ENCODE measurements around the gene RARRES2. TPM values are rescaled to one million over a fixed set of nuclear protein-coding genes. Genes with fewer than 3 reads are reported as not detected.

RARRES2 gene
- total RNA-seq, 1 donor from 2014 or later, result 144 TPM

DNA sequence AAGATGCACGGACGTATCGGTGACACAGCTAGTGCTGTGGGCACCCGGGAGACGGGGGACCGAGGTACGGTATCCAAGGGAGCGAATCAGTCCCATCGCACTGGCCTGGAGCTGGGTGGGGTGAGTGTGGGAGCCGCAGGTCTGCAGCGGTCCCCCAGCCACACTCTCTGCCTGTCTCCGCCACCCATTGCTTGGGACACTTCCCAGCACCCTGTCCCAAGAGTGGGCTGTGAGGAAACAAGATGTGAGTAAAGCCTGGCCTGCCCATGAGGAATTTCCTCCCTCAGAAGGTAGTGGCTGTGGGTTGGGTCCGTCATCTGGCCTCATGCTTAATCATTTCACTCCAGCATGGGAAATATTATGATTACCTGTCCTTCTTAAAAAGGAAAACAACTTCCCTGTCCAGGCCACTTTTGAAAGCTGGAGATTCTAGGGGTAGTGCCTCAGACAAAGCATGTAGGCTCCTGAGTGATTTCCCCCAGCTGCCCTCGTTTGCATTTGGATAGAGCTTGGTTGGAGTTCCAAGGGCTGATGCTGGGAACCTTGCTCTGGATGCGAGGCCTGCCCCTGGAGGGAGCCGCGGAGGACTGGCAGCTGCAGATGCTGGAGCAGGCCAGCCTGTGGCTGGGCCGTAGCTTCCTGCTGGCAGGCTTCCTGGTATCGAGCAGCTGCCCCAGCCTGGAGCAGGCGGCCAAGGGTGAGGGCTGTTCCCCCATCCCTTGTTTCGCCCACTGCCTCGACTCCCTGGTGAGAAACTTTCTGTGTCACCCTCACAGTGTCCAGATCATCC lies 11.9 kb downstream of the RARRES2 start:
- TF ChIP-seq, protein P1, sequence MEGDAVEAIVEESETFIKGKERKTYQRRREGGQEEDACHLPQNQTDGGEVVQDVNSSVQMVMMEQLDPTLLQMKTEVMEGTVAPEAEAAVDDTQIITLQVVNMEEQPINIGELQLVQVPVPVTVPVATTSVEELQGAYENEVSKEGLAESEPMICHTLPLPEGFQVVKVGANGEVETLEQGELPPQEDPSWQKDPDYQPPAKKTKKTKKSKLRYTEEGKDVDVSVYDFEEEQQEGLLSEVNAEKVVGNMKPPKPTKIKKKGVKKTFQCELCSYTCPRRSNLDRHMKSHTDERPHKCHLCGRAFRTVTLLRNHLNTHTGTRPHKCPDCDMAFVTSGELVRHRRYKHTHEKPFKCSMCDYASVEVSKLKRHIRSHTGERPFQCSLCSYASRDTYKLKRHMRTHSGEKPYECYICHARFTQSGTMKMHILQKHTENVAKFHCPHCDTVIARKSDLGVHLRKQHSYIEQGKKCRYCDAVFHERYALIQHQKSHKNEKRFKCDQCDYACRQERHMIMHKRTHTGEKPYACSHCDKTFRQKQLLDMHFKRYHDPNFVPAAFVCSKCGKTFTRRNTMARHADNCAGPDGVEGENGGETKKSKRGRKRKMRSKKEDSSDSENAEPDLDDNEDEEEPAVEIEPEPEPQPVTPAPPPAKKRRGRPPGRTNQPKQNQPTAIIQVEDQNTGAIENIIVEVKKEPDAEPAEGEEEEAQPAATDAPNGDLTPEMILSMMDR (IDR thresholded peaks at IDR 0.05), result no peak
- Histone ChIP-seq H3K4me3 (no peak overlapping the region), H3K27me3 (no peaks in the 10 kb centered on the region), H3K36me3 (no peaks in the 10 kb centered on the region), H3K4me1 (no peaks in the 10 kb centered on the region), H3K27ac (no peak overlapping the region), H3K9me3 (no peaks in the 10 kb centered on the region)
- no peak for DNase-seq (ENCODE audit: low spot score in 2 of 2)
- intact Hi-C loops (cut with DNase I), result no loop called here

DNA sequence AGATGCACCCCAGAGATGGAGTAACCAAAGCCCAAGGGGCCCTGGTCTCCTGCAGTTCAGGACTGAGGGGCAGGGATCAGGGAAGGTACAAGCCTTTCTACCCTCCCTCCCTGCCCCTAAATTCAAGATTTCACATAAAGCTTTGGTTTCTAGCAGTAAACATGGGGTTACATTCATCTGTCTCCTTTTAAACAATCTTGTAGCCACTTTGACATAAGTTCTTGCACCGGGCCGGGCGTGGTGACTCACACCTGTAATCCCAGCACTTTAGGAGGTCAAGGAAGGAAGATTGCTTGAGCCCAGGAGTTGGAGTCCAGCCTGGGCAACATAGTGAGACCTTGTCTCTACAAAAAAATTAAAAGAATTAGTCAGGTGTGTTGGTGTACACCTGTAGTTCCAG lies 14.1 kb downstream of the RARRES2 start:
- intact Hi-C loops (cut with DNase I), result no loop called here
- Histone ChIP-seq H3K4me1 (peaks cover 0 to 9% of the 10 kb centered on the region in 2 donors), H3K27me3 (no peaks in the 10 kb centered on the region), H3K4me3 (no peak overlapping the region), H3K36me3 (no peaks in the 10 kb centered on the region), H3K27ac (no peak overlapping the region), H3K9me3 (no peaks in the 10 kb centered on the region)
- TF ChIP-seq, protein P1 (IDR thresholded peaks at IDR 0.05), result no peak
- DNase-seq (ENCODE audit: low spot score in 2 of 2), result no peak

DNA sequence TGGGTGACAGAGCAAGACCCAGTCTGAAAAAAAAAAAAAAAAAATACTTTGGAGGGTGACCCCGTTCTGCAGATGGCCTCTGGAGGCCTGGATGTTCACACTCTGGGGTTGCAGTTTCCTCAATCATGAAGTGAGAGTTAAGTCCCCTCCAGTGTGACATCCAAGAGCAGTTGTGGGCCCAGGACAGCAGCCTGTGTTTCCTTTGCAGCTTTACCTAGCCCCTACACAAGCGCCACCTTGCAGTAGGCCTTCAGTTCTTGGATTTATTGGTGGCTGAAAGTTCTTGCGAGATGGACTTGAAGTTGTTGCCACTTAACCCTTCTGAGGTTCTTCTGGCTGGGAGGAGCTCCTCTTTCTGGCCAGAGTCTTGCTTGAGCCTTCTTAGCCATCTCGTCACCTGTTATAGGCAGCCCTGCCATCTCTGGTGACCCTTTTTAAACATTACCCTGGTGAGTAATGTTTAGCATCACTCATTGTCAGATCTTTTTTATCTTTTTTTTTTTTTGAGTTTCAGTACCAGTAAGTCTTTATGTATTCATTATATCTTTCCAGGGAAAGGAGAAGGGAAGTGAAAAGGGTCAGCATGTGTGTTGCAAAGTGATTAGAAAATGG lies 14.7 kb downstream of the RARRES2 start:
- Histone ChIP-seq H3K4me1 (peaks cover 0 to 9% of the 10 kb centered on the region in 2 donors), H3K27me3 (no peaks in the 10 kb centered on the region), H3K27ac (no peak overlapping the region), H3K36me3 (no peaks in the 10 kb centered on the region), H3K4me3 (no peak overlapping the region), H3K9me3 (no peaks in the 10 kb centered on the region)
- intact Hi-C loops (cut with DNase I), result no loop called here
- DNase-seq (ENCODE audit: low spot score in 2 of 2), result no peak
- TF ChIP-seq, protein P1 (IDR thresholded peaks at IDR 0.05), result no peak

DNA sequence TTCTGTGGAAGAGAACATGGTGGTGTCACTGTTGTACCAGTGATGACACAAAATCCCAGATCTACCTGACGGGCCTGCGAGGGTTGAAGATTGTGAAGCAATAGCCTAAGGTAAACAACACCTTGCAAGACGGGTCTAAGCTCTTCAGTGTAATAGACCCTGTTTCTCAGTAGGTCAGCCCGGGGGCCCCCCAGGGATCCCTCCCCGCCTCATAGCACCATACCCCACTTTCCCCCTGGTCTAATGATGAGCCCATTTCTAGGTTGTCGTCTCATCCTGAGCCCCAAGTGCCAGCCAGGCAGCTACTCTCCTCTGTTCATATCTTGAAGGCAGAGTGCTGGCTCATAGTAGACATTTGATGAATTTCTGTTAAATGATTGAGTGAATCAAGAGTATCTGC lies 15.5 kb downstream of the RARRES2 start:
- no peak for DNase-seq (ENCODE audit: low spot score in 2 of 2)
- Histone ChIP-seq H3K9me3 (no peaks in the 10 kb centered on the region), H3K4me1 (peaks cover 0 to 9% of the 10 kb centered on the region in 2 donors), H3K27ac (no peak overlapping the region), H3K36me3 (no peaks in the 10 kb centered on the region), H3K4me3 (no peak overlapping the region), H3K27me3 (no peaks in the 10 kb centered on the region)
- TF ChIP-seq, protein P1 (IDR thresholded peaks at IDR 0.05), result no peak
- intact Hi-C loops (cut with DNase I), result no loop called here

DNA sequence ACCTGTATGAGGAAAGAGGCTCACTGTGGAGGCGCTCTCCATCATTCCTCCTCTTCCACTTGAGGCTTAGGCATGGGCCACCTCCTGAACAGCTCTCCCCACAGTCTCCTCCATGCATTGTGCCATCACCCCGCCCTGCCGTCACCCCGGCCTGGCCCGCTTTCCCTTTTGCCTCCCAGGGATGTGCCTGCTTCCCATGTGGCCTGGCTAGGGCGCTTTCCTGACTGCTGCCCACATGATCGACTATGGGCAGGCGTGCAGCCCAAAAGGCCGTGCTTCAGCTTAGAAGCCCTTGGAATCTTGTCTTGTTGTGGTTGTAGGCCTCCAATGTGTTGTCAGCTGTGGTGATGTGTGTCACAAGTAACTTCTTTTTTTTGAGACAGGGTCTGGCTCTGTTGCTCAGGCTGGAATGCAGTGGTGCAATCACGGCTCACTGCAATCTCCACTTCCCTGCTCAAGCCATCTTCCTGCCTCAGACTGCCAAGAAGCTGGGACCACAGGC lies 16.3 kb downstream of the RARRES2 start:
- Histone ChIP-seq H3K9me3 (no peaks in the 10 kb centered on the region), H3K36me3 (no peaks in the 10 kb centered on the region), H3K27me3 (no peaks in the 10 kb centered on the region), H3K4me1 (peaks cover 0 to 9% of the 10 kb centered on the region in 2 donors), H3K27ac (no peak overlapping the region), H3K4me3 (no peak overlapping the region)
- TF ChIP-seq, protein P1 (IDR thresholded peaks at IDR 0.05), result no peak
- no peak for DNase-seq (ENCODE audit: low spot score in 2 of 2)
- intact Hi-C loops (cut with DNase I), result no loop called here

Measured in ascending aorta (tissue), 2 donors.